Kidney (tissue), 14 donors: ENCODE measurements around the gene TIMP3. TPM values are rescaled to one million over a fixed set of nuclear protein-coding genes. Genes with fewer than 3 reads are reported as not detected.

Source experiments
- DNase-seq, 5 donors: peaks; one replicate each; pipeline ENCODE4 v3.0.0-alpha.2; 2013 to 2020
- FAIRE-seq: peaks from 2 replicates; lab custom pipeline; 2012; peaks lifted over from hg19 to GRCh38; lab: Jason Lieb, UNC
- H3K27ac ChIP-seq, 2 donors: one replicate each; pipeline ENCODE4 v1.7.0; 2013; ENCODE audit warnings: low read depth in 2 of 2, low read length in 2 of 2, inconsistent platforms in 1 of 2
- H3K27me3 ChIP-seq: one replicate; pipeline ENCODE4 v1.7.1; 2013; ENCODE audit warnings: low read length, inconsistent platforms; ENCODE audit not compliant: control insufficient read depth, insufficient read depth
- H3K36me3 ChIP-seq, 3 donors: one replicate each; pipeline versions ENCODE4 v1.7.0 to v1.7.1; 2013; ENCODE audit warnings: low read length in 3 of 3, control low read depth in 1 of 3, inconsistent platforms in 1 of 3; ENCODE audit not compliant: insufficient read depth in 3 of 3, control insufficient read depth in 2 of 3
- H3K4me1 ChIP-seq, 3 donors: one replicate each; pipeline versions ENCODE4 v1.7.0 to v1.7.1; 2013; ENCODE audit warnings: low read length in 3 of 3, inconsistent platforms in 1 of 3, low read depth in 1 of 3; ENCODE audit not compliant: control insufficient read depth in 2 of 3, insufficient read depth in 2 of 3
- H3K4me3 ChIP-seq, 3 donors: one replicate each; pipeline versions ENCODE4 v1.7.0 to v1.8.1; 2013; ENCODE audit warnings: low read length in 3 of 3, control low read depth in 1 of 3, inconsistent platforms in 1 of 3
- H3K9ac ChIP-seq, 3 donors: one replicate each; pipeline versions ENCODE4 v1.7.0 to v1.7.1; 2013; ENCODE audit warnings: low read length in 3 of 3, control low read depth in 1 of 3, inconsistent platforms in 1 of 3
- H3K9me3 ChIP-seq, 3 donors: one replicate each; pipeline versions ENCODE4 v1.7.0 to v1.7.1; 2013; ENCODE audit warnings: low read length in 3 of 3, control low read depth in 1 of 3, inconsistent platforms in 1 of 3; ENCODE audit not compliant: control insufficient read depth in 2 of 3, insufficient read depth in 1 of 3
- intact Hi-C: fragments of 100-400 bp; cut with DNase I; formaldehyde crosslinking; loops from one replicate; pipeline ENCODE4 v1.11.1; 2022
- polyA plus RNA-seq: library from polyadenylated mRNA; stranded (reverse); fragments of 350-450 nt; fragmentation: Illumina TruSeq; extraction: RNeasy Lipid Tissue Mini Kit (QIAGEN cat#74804); gene quantifications from one replicate; pipeline ENCODE4 v1.2.3, GENCODE V29; 2014; ENCODE audit warnings: low read depth, low replicate concordance; ENCODE audit not compliant: insufficient read depth
- total RNA-seq: library from RNA; stranded (reverse); fragmentation: NEBNext Ultra II Directional; extraction: Animal tissue kit (Norgen Biotek cat#: 25700); gene quantifications from one replicate; pipeline ENCODE4 v1.2.1, GENCODE V29; 2021
- TF ChIP-seq, protein P1 (sequence below): IDR thresholded peaks from 3 replicates; pipeline ENCODE4 v1.5.1; 2012; ENCODE audit warnings: mild to moderate bottlenecking, moderate library complexity, borderline replicate concordance; ENCODE audit not compliant: insufficient read depth; ENCODE audit errors: extremely low read depth
- donor health status: control.
- donor health status: control.
- donor health status: control.
- donor health status: control.
- donor health status: control.
- donor health status: DM: yes; HTN: yes; CAD: no.
- donor health status: Normal renal cell carcinoma (clear cell type).

TIMP3 gene
- total and polyA plus RNA-seq, 2 donors from 2014 or later, result 198 to 818 TPM

DNA sequence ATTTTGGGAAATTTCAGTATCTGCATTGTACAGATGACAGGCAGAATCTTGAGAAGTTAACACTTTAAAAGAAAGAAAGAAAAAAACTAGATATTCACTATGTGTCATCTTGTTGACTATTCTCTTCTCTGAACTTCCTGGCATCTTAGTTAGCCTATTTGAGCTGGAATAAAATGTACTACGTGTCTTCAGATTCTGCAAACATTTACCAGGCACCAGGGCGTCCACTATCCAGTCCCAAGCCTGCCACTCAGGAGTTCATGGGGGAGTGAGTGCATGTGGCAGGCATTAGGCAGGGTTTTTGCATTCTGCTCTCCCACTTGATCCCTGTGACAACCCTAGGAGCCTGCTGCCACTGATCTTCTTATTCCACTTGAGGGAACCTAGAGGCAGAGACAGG is 25.0 kb downstream of the TIMP3 start:
- H3K4me1 ChIP-seq, result peaks cover 0 to 47% (median 33%) of the 10 kb centered on the region in 3 donors
- peaks cover 0 to 7% (median 0%) of the 10 kb centered on the region in 3 donors for H3K36me3 ChIP-seq
- H3K27ac ChIP-seq, result no peak overlapping the region
- no peaks in the 10 kb centered on the region for H3K27me3 ChIP-seq
- TF ChIP-seq, protein P1, sequence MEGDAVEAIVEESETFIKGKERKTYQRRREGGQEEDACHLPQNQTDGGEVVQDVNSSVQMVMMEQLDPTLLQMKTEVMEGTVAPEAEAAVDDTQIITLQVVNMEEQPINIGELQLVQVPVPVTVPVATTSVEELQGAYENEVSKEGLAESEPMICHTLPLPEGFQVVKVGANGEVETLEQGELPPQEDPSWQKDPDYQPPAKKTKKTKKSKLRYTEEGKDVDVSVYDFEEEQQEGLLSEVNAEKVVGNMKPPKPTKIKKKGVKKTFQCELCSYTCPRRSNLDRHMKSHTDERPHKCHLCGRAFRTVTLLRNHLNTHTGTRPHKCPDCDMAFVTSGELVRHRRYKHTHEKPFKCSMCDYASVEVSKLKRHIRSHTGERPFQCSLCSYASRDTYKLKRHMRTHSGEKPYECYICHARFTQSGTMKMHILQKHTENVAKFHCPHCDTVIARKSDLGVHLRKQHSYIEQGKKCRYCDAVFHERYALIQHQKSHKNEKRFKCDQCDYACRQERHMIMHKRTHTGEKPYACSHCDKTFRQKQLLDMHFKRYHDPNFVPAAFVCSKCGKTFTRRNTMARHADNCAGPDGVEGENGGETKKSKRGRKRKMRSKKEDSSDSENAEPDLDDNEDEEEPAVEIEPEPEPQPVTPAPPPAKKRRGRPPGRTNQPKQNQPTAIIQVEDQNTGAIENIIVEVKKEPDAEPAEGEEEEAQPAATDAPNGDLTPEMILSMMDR, result no peak
- intact Hi-C loops, result no loop called here
- H3K4me3 ChIP-seq, result no peak overlapping the region
- H3K9me3 ChIP-seq, result no peaks in the 10 kb centered on the region
- DNase-seq (no peak), FAIRE-seq (no peak)
- H3K9ac ChIP-seq, result no peak overlapping the region

- no peaks in the 10 kb centered on the region for H3K27me3 ChIP-seq
- no peak for FAIRE-seq
- no peak for DNase-seq
- TF ChIP-seq, protein P1, result no peak
- peaks cover 0 to 50% (median 39%) of the 10 kb centered on the region in 3 donors for H3K4me1 ChIP-seq
- H3K36me3 ChIP-seq, result peaks cover 0 to 7% (median 0%) of the 10 kb centered on the region in 3 donors
- H3K27ac ChIP-seq, result no peak overlapping the region
- no peak overlapping the region for H3K4me3 ChIP-seq
- H3K9ac ChIP-seq, result no peak overlapping the region
- H3K9me3 ChIP-seq, result no peaks in the 10 kb centered on the region
- intact Hi-C loops, result no loop called here
These were observed 25.6 kb downstream of the TIMP3 start for GRCh38 chr22:32827049-32827602.

DNA sequence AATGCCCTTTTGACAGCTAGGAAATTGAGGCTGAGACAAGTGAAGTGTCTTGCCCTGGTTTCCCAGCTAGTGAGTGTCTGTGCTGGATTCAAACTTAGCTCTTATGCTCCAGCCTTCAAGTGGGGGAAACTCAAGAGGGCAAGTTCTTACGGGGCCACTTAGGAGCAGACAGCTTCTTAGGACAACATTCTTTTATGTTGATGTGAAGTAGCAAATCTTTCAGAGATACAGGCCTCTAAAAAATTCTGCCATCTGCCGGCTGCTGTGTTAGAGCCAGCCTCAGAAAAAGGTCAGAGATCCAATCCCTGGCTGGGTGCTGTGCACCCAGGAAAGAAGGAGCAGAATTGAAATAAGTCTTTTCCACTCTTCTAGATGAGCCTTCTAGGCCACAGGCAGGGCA is 26.6 kb downstream of the TIMP3 start:
- intact Hi-C loops, result no loop called here
- no peak overlapping the region for H3K9ac ChIP-seq
- TF ChIP-seq, protein P1, result no peak
- no peak overlapping the region for H3K27ac ChIP-seq
- H3K9me3 ChIP-seq, result no peaks in the 10 kb centered on the region
- H3K4me3 ChIP-seq, result no peak overlapping the region
- DNase-seq (no peak), FAIRE-seq (no peak)
- no peaks in the 10 kb centered on the region for H3K27me3 ChIP-seq
- peaks cover 0 to 10% (median 0%) of the 10 kb centered on the region in 3 donors for H3K36me3 ChIP-seq
- H3K4me1 ChIP-seq, result peaks cover 0 to 45% (median 39%) of the 10 kb centered on the region in 3 donors

GRCh38 chr22:32828561-32828960 is 27.1 kb downstream of the TIMP3 start:
- no peaks in the 10 kb centered on the region for H3K9me3 ChIP-seq
- H3K27ac ChIP-seq, result no peak overlapping the region
- TF ChIP-seq, protein P1, result no peak
- H3K4me3 ChIP-seq, result no peak overlapping the region
- intact Hi-C loops, result no loop called here
- peaks cover 0 to 42% (median 39%) of the 10 kb centered on the region in 3 donors for H3K4me1 ChIP-seq
- FAIRE-seq (no peak), DNase-seq (no peak)
- no peak overlapping the region for H3K9ac ChIP-seq
- H3K27me3 ChIP-seq, result no peaks in the 10 kb centered on the region
- H3K36me3 ChIP-seq, result peaks cover 0 to 13% (median 3%) of the 10 kb centered on the region in 3 donors
